ENCODE data around the gene HOXA6. TPM values are rescaled to one million over a fixed set of nuclear protein-coding genes. Genes with fewer than 3 reads are reported as not detected.

Gene HOXA6
- total and polyA plus RNA-seq, 2 experiments from 2014 or later = not detected

- Histone ChIP-seq H3K36me3 (ENCODE audit: insufficient read depth) (no peaks in the 10 kb centered on the region), H3K27me3 (ENCODE audit: insufficient read depth) (peaks cover 100% of the 10 kb centered on the region), H3K4me1 (ENCODE audit: insufficient read depth) (peaks cover 31% of the 10 kb centered on the region), H2AFZ (no peak overlapping the region), H3K27ac (ENCODE audit: low read depth) (no peak overlapping the region), H4K20me1 (replicated peaks; ENCODE audit: insufficient read depth) (peaks cover 50% of the 10 kb centered on the region), H3K4me2 (peak overlapping the region; percentile 77), H3K79me2 (replicated peaks; ENCODE audit: insufficient read depth) (no peaks in the 10 kb centered on the region), H3K9me2 (ENCODE audit: insufficient read depth) (no peaks in the 10 kb centered on the region), H3K4me3 (peak overlapping the region; percentile 51), H3F3A (replicated peaks; ENCODE audit: low read depth) (peaks cover 49% of the 10 kb centered on the region)
- Mint-ChIP-seq H3K27ac (no peak overlapping the region), H3K9me3 (peaks cover 8% of the 10 kb centered on the region; the same call in 2 of the 3 replicates), H3K36me3 (ENCODE audit: low read depth) (no peaks in the 10 kb centered on the region; the same call in 2 of the 3 replicates), H3K4me3 (peak overlapping the region; percentile 18; the same call in 1 of the 3 replicates), H3K27me3 (ENCODE audit: insufficient read depth, low read depth, poor library complexity) (peaks cover 100% of the 10 kb centered on the region), H3K4me1 (peaks cover 21% of the 10 kb centered on the region)
- TF ChIP-seq POLR2AphosphoS5 (IDR thresholded peaks at IDR 0.05; ENCODE audit: low read depth) (no peak), EZH2 (IDR thresholded peaks at IDR 0.05; ENCODE audit: low read depth, unreplicated experiment) (peak; percentile 95)
- ATAC-seq = no peak
- peak; percentile 24 for DNase-seq (ENCODE audit: low spot score)
These were observed 8.6 kb downstream of the HOXA6 start for GRCh38 chr7:27138985-27139333.

GRCh38 chr7:27138472-27138871 is 9.1 kb downstream of the HOXA6 start:
- H2AFZ ChIP-seq = no peak overlapping the region
- H3K4me2 ChIP-seq = no peak overlapping the region
- peaks cover 8% of the 10 kb centered on the region; the same call in 2 of the 3 replicates for H3K9me3 Mint-ChIP-seq
- H3K79me2 ChIP-seq (replicated peaks; ENCODE audit: insufficient read depth) = no peaks in the 10 kb centered on the region
- peaks cover 55% of the 10 kb centered on the region for H4K20me1 ChIP-seq (replicated peaks; ENCODE audit: insufficient read depth)
- H3K4me1 ChIP-seq (ENCODE audit: insufficient read depth) = peaks cover 31% of the 10 kb centered on the region
- H3K4me3 Mint-ChIP-seq = no peak overlapping the region
- peaks cover 100% of the 10 kb centered on the region for H3K27me3 ChIP-seq (ENCODE audit: insufficient read depth)
- no peak overlapping the region for H3K27ac Mint-ChIP-seq
- no peaks in the 10 kb centered on the region for H3K36me3 ChIP-seq (ENCODE audit: insufficient read depth)
- TF ChIP-seq EZH2phosphoT487 (IDR thresholded peaks at IDR 0.05; ENCODE audit: unreplicated experiment) = no peak
- no peak for TF ChIP-seq JUNB (IDR thresholded peaks at IDR 0.05; ENCODE audit: unreplicated experiment)
- TF ChIP-seq NANOG (IDR thresholded peaks at IDR 0.05; ENCODE audit: borderline replicate concordance) = no peak
- no peaks in the 10 kb centered on the region; the same call in 2 of the 3 replicates for H3K36me3 Mint-ChIP-seq (ENCODE audit: low read depth)
- H3K27me3 Mint-ChIP-seq (ENCODE audit: insufficient read depth, low read depth, poor library complexity) = peaks cover 100% of the 10 kb centered on the region
- peak; percentile 10 for DNase-seq (ENCODE audit: low spot score)
- H3K27ac ChIP-seq (ENCODE audit: low read depth) = no peak overlapping the region
- H3K4me3 ChIP-seq = no peak overlapping the region
- H3K9me2 ChIP-seq (ENCODE audit: insufficient read depth) = no peaks in the 10 kb centered on the region
- peaks cover 19% of the 10 kb centered on the region for H3K4me1 Mint-ChIP-seq
- no peak for ATAC-seq
- H3F3A ChIP-seq (replicated peaks; ENCODE audit: low read depth) = peaks cover 53% of the 10 kb centered on the region

- Mint-ChIP-seq H3K4me3 (no peak overlapping the region), H3K9me3 (peaks cover 8% of the 10 kb centered on the region; the same call in 2 of the 3 replicates), H3K27me3 (ENCODE audit: insufficient read depth, low read depth, poor library complexity) (peaks cover 100% of the 10 kb centered on the region), H3K27ac (no peak overlapping the region), H3K4me1 (peaks cover 16% of the 10 kb centered on the region), H3K36me3 (ENCODE audit: low read depth) (no peaks in the 10 kb centered on the region; the same call in 2 of the 3 replicates)
- TF ChIP-seq POLR2AphosphoS5 (IDR thresholded peaks at IDR 0.05; ENCODE audit: low read depth) (no peak), EZH2phosphoT487 (IDR thresholded peaks at IDR 0.05; ENCODE audit: unreplicated experiment) (no peak), CTCF (conservative IDR thresholded peaks at IDR 0.05; ENCODE audit: low read depth in 2 of 2) (no peak), STAT1 (IDR thresholded peaks at IDR 0.05; ENCODE audit: unreplicated experiment) (no peak), REST (IDR thresholded peaks at IDR 0.05; ENCODE audit: unreplicated experiment) (no peak), JUNB (IDR thresholded peaks at IDR 0.05; ENCODE audit: unreplicated experiment) (no peak)
- DNase-seq (ENCODE audit: low spot score) (no peak), ATAC-seq (no peak)
- Histone ChIP-seq H3K4me2 (no peak overlapping the region), H3K36me3 (ENCODE audit: insufficient read depth) (no peaks in the 10 kb centered on the region), H3K4me3 (no peak overlapping the region), H3K4me1 (ENCODE audit: insufficient read depth) (peaks cover 28% of the 10 kb centered on the region), H3K27ac (ENCODE audit: low read depth) (no peak overlapping the region), H4K20me1 (replicated peaks; ENCODE audit: insufficient read depth) (peaks cover 62% of the 10 kb centered on the region), H3K9me2 (ENCODE audit: insufficient read depth) (no peaks in the 10 kb centered on the region), H3K79me2 (replicated peaks; ENCODE audit: insufficient read depth) (no peaks in the 10 kb centered on the region), H3K27me3 (ENCODE audit: insufficient read depth) (peaks cover 100% of the 10 kb centered on the region), H3F3A (replicated peaks; ENCODE audit: low read depth) (peaks cover 56% of the 10 kb centered on the region), H2AFZ (no peak overlapping the region)
These were observed 9.8 kb downstream of the HOXA6 start for GRCh38 chr7:27137640-27138315.

All from GM23338 (cell line).